GM12892 (cell line): Measurements from ENCODE around the gene MOG.

Experiments
- POLR2A ChIP-seq: IDR thresholded peaks from 2 replicates; pipeline ENCODE4 v1.6.1; 2011; ENCODE audit warnings: low read depth, low read length, control low read depth
- POLR2AphosphoS5 ChIP-seq: IDR thresholded peaks from 2 replicates; pipeline ENCODE4 v1.6.1; 2011; ENCODE audit warnings: low read depth, low read length, control low read depth
- TAF1 ChIP-seq: IDR thresholded peaks from 2 replicates; pipeline ENCODE4 v1.6.1; 2011; ENCODE audit warnings: low read depth, mild to moderate bottlenecking, control low read depth, low read length, borderline replicate concordance

- TF ChIP-seq POLR2A (no peak), POLR2AphosphoS5 (no peak), TAF1 (no peak)
Observed at GRCh38 chr6:29665942-29666825, 9.3 kb downstream of the MOG start.
